Smooth muscle cell (in vitro differentiated cells): Measurements from ENCODE around the gene ATP8A2. TPM values are rescaled to one million over a fixed set of nuclear protein-coding genes. Genes with fewer than 3 reads are reported as not detected.
"Not testable (repeated sequence)": the region's sequence is repeated elsewhere in the genome, so short reads cannot be mapped to it uniquely, and the experiment has no call there.

Experiments used
- DNase-seq: peaks from one replicate; lab custom pipeline; 2025; ENCODE audit not compliant: unreplicated experiment; lab: John Stamatoyannopoulos, UW
- H2AFZ ChIP-seq: fragments of 200-600 bp; sonication (generic); 2 replicates; pipeline ENCODE4 v1.6.0; 2016; ENCODE audit warnings: antibody characterized with exemption, low read depth, mild to moderate bottlenecking
- H3F3A ChIP-seq: fragments of 200-600 bp; sonication (generic); 2 replicates; pipeline ENCODE4 v1.6.0; 2017; ENCODE audit warnings: antibody characterized with exemption, low read depth
- H3K27ac ChIP-seq: fragments of 200-600 bp; sonication (generic); 2 replicates; pipeline ENCODE4 v1.5.1; 2016; ENCODE audit warnings: low read depth, mild to moderate bottlenecking
- H3K27me3 ChIP-seq: fragments of 200-600 bp; sonication (generic); 2 replicates; pipeline ENCODE4 v1.6.1; 2016; ENCODE audit warnings: low read depth, mild to moderate bottlenecking
- H3K36me3 ChIP-seq: fragments of 200-600 bp; sonication (generic); 2 replicates; pipeline ENCODE4 v1.5.1; 2016; ENCODE audit warnings: low read depth
- H3K4me1 ChIP-seq: fragments of 200-600 bp; sonication (generic); 2 replicates; pipeline ENCODE4 v1.5.1; 2016; ENCODE audit warnings: low read depth
- H3K4me2 ChIP-seq: fragments of 200-600 bp; sonication (generic); 2 replicates; pipeline ENCODE4 v1.6.0; 2016; ENCODE audit warnings: mild to moderate bottlenecking
- H3K4me3 ChIP-seq: fragments of 200-600 bp; sonication (generic); 2 replicates; pipeline ENCODE4 v1.5.1; 2016; ENCODE audit warnings: mild to moderate bottlenecking
- H3K79me2 ChIP-seq: fragments of 200-600 bp; sonication (generic); 2 replicates; pipeline ENCODE4 v1.6.0; 2016; ENCODE audit warnings: low read depth, mild to moderate bottlenecking
- H3K9ac ChIP-seq: fragments of 200-600 bp; sonication (generic); 2 replicates; pipeline ENCODE4 v1.6.0; 2016; ENCODE audit warnings: low read depth
- H3K9me3 ChIP-seq: fragments of 200-600 bp; sonication (generic); replicated peaks from 2 replicates; pipeline ENCODE4 v1.5.1; 2016; ENCODE audit warnings: low read depth
- H4K20me1 ChIP-seq: fragments of 200-600 bp; sonication (generic); 2 replicates; pipeline ENCODE4 v1.6.0; 2016; ENCODE audit warnings: low read depth
- CTCF ChIP-seq: fragments of 200-600 bp; sonication (generic); IDR thresholded peaks from 2 replicates; pipeline ENCODE4 v1.5.1; 2017; ENCODE audit warnings: borderline replicate concordance, mild to moderate bottlenecking, antibody characterized with exemption; ENCODE audit not compliant: insufficient read depth, poor library complexity, severe bottlenecking
- WGBS: methylation state at CpG from one replicate; pipeline ENCODE4 v1.1.7; 2016; ENCODE audit warnings: low lambda C conversion rate; 5-methylcytosine and 5-hydroxymethylcytosine counted together
- polyA plus RNA-seq: library from polyadenylated mRNA; unstranded; fragments of >200 nt; fragmentation: Nextera tagmentation; extraction: Ambion mirVana; gene quantifications from 2 replicates; pipeline ENCODE4 v1.2.1, GENCODE V29; 2016
- total RNA-seq: library from RNA; depleted of rRNA; stranded (reverse); fragments of >200 nt; gene quantifications from 2 replicates; pipeline ENCODE4 v1.2.3, GENCODE V29; 2014

Gene ATP8A2
- total and polyA plus RNA-seq, 2 experiments from 2014 or later = under 0.01 to 0.06 TPM

DNA sequence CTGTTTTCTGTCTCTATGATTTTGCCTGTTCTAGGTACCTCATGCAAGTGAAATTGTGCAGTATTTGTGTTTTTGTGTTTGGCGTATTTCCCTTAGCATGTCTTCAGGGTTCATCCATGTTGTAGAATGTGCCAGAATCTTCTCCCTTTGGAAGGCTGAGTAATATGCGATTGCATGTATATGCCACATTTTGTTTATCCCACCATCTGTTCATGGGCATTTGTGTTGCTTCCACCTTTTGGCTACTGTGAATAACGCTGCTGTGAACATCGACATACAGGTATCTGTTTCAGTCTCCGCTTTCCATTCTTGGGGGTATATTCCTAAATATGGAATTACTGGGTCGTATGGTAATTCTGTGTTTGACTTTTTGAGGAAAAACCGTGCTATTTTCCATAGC lies 190.0 kb downstream of the ATP8A2 start:
- H3K27ac ChIP-seq = no peak overlapping the region
- DNase-seq = no peak

DNA sequence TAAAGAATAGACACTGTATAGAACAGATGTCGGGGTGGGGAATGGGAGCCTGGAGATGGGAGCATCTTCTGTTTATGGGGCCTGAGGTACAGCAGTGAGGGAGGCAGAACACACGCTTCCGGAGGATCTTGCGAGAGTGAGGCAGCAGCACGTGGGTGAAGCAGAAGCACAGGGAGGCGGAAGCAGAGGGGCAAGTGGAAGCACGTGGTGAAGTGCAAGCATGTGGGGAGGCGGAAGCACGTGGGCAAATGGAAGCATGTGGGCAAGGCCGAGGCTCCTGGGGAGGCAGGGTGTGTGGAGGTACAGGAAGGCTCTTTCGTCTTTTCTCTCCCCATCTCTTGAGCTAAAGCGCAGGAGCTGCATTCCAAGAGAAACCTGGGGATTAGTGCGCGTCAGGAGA lies 198.4 kb downstream of the ATP8A2 start:
- Histone ChIP-seq H3K4me1 (peaks cover 5% of the 10 kb centered on the region), H3K79me2 (no peaks in the 10 kb centered on the region), H2AFZ (no peak overlapping the region), H3K36me3 (no peaks in the 10 kb centered on the region), H3K9ac (no peak overlapping the region), H4K20me1 (no peaks in the 10 kb centered on the region), H3K27ac (no peak overlapping the region), H3F3A (no peaks in the 10 kb centered on the region), H3K27me3 (peaks cover 28% of the 10 kb centered on the region), H3K9me3 (no peaks in the 10 kb centered on the region), H3K4me2 (no peak overlapping the region), H3K4me3 (no peak overlapping the region)
- DNase-seq = no peak
- WGBS = 90% methylated on average over 14 of the region's 14 CpGs
- no peak for TF ChIP-seq CTCF

More for the DNA sequence above, 190.0 kb downstream of the ATP8A2 start:
- no peaks in the 10 kb centered on the region for H3K9me3 ChIP-seq
- H3K4me2 ChIP-seq = no peak overlapping the region
- H3K79me2 ChIP-seq = no peaks in the 10 kb centered on the region
- H3K27me3 ChIP-seq = peaks cover 4% of the 10 kb centered on the region
- no peak overlapping the region for H2AFZ ChIP-seq
- H4K20me1 ChIP-seq = no peaks in the 10 kb centered on the region
- no peak for TF ChIP-seq CTCF
- H3F3A ChIP-seq = no peaks in the 10 kb centered on the region
- no peak overlapping the region for H3K9ac ChIP-seq
- no peak overlapping the region for H3K4me3 ChIP-seq
- no peaks in the 10 kb centered on the region for H3K36me3 ChIP-seq
- no peaks in the 10 kb centered on the region for H3K4me1 ChIP-seq
- 94% methylated on average over 7 of the region's 7 CpGs for WGBS

DNA sequence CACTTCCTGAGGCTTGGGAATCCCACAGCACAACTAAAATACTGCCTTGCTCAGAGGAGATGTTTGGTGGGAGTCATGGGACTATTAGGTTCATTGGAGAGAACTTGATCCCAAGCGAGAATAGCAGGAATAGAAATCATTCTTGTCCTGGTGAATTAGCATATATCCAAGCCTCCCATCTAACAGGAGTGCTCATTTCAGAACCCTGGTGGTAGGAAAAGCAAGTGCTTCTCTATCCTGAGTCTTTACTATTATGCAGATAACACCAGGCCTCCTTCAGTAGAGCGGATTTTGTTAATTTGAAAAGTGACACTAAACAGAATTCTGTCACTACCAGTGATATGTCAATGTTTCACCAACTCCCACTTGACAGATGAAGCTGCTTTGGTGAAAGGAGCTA lies 199.5 kb downstream of the ATP8A2 start:
- Histone ChIP-seq H3K4me2 (no peak overlapping the region), H4K20me1 (no peaks in the 10 kb centered on the region), H3K36me3 (no peaks in the 10 kb centered on the region), H3K27me3 (peaks cover 26% of the 10 kb centered on the region), H3F3A (no peaks in the 10 kb centered on the region), H3K79me2 (no peaks in the 10 kb centered on the region), H3K9ac (no peak overlapping the region), H2AFZ (no peak overlapping the region), H3K4me3 (no peak overlapping the region), H3K4me1 (peaks cover 5% of the 10 kb centered on the region), H3K27ac (no peak overlapping the region), H3K9me3 (no peaks in the 10 kb centered on the region)
- no peak for DNase-seq
- WGBS = 71% methylated on average over 2 of the region's 2 CpGs
- no peak for TF ChIP-seq CTCF

GRCh38 chr13:25572171-25572570 lies 200.4 kb downstream of the ATP8A2 start:
- not testable (repeated sequence) for H3F3A ChIP-seq, H3K9ac ChIP-seq, H2AFZ ChIP-seq, H3K4me2 ChIP-seq, H3K36me3 ChIP-seq, H3K27ac ChIP-seq, H3K79me2 ChIP-seq, H3K4me1 ChIP-seq, H3K4me3 ChIP-seq, H3K9me3 ChIP-seq, DNase-seq, H4K20me1 ChIP-seq
- 86% methylated on average over 8 of the region's 8 CpGs for WGBS
- H3K27me3 ChIP-seq = peaks cover 30% of the 10 kb centered on the region
